ENCODE data around the gene ARIH1. TPM values are rescaled to one million over a fixed set of nuclear protein-coding genes. Genes with fewer than 3 reads are reported as not detected.
A peak's percentile ranks its signal among the peaks of the same experiment; 100 is the strongest.
"Not testable (repeated sequence)": the region's sequence is repeated elsewhere in the genome, so short reads cannot be mapped to it uniquely, and the experiment has no call there.

Gene ARIH1
- total RNA-seq: 100 to 1,000 TPM; 127 to 137 TPM

- Mint-ChIP-seq H3K27me3 (no peaks in the 10 kb centered on the region), H3K9me3 (no peaks in the 10 kb centered on the region), H3K4me3 (peak within 1 kb of the TSS; percentile 98), H3K27ac (peak within 1 kb of the TSS; percentile 99), H3K36me3 (ENCODE audit: low read depth) (peaks cover 30% of the 10 kb centered on the region), H3K4me1 (peaks cover 46% of the 10 kb centered on the region)
- DNase-seq: peak; percentile 95
- ChIA-PET CTCF (interaction anchor here (0.6 to 1.6 kb wide), 8 partner anchors 9 to 493 kb away, joined by 3 to 9 read pairs (median 3); no protein-coding TSS in a partner anchor), POLR2A (interaction anchor here (0.8 kb wide), 1 partner anchor 81 kb away, joined by 4 read pairs; no protein-coding TSS in a partner anchor)
Measured at GRCh38 chr15:72473614-72474465, at the start of gene ARIH1. Gene ARIH1, plus strand, starts transcription at chr15:72474330. Its CDS starts 310 bp downstream, at chr15:72474640.

GRCh38 chr15:72426753-72427152 is 47.4 kb upstream of the ARIH1 start:
- Mint-ChIP-seq H3K27ac (no peak overlapping the region), H3K27me3 (peaks cover 16% of the 10 kb centered on the region), H3K36me3 (ENCODE audit: low read depth) (no peaks in the 10 kb centered on the region), H3K4me1 (peaks cover 9% of the 10 kb centered on the region), H3K4me3 (no peak overlapping the region), H3K9me3 (peaks cover 9% of the 10 kb centered on the region)
- ChIA-PET POLR2A (no interaction called here), CTCF (interaction anchor here (0.6 kb wide), 1 partner anchor 168 kb away, joined by 6 read pairs; no protein-coding TSS in a partner anchor)
- DNase-seq: no peak

GRCh38 chr15:72437650-72438316 is 36.3 kb upstream of the ARIH1 start:
- ChIA-PET CTCF (no interaction called here), POLR2A (no interaction called here)
- Mint-ChIP-seq H3K4me1 (no peaks in the 10 kb centered on the region), H3K4me3 (no peak overlapping the region), H3K27ac (no peak overlapping the region), H3K9me3 (peaks cover 11% of the 10 kb centered on the region), H3K36me3 (ENCODE audit: low read depth) (no peaks in the 10 kb centered on the region), H3K27me3 (peaks cover 29% of the 10 kb centered on the region)
- no peak for DNase-seq

- H3K36me3 Mint-ChIP-seq (ENCODE audit: low read depth); H3K4me1 Mint-ChIP-seq; H3K4me3 Mint-ChIP-seq; CTCF ChIA-PET; POLR2A ChIA-PET; H3K27ac Mint-ChIP-seq; H3K27me3 Mint-ChIP-seq; H3K9me3 Mint-ChIP-seq; DNase-seq: not testable (repeated sequence)
Measured at GRCh38 chr15:72442848-72443247, 31.3 kb upstream of the ARIH1 start.

DNA sequence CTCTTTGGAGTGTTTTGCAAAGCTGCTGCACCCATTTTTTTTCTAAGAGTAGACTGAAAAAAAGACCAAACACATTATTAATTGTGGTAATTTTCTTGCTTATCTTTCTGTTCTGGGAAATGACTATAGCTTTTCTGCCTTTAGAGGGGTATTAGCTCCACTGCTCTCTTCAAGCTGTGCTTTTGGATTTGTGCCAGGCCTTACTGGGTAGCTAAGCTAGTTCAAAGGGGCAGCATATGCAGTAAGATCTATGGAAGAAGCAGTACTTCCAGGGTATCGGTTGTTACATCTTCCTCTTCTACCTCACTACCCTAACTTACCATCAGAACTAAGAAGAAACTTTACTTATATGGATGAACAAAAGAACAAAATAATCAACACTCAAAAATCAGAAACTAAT is 28.7 kb upstream of the ARIH1 start:
- Mint-ChIP-seq H3K27ac (no peak overlapping the region), H3K9me3 (no peaks in the 10 kb centered on the region), H3K36me3 (ENCODE audit: low read depth) (no peaks in the 10 kb centered on the region), H3K27me3 (peaks cover 14% of the 10 kb centered on the region), H3K4me3 (no peak overlapping the region), H3K4me1 (no peaks in the 10 kb centered on the region)
- no peak for DNase-seq
- ChIA-PET POLR2A (no interaction called here), CTCF (interaction anchor here (0.5 to 1.2 kb wide), 2 partner anchors 16 to 145 kb away, joined by 3 to 4 read pairs; no protein-coding TSS in a partner anchor)

DNA sequence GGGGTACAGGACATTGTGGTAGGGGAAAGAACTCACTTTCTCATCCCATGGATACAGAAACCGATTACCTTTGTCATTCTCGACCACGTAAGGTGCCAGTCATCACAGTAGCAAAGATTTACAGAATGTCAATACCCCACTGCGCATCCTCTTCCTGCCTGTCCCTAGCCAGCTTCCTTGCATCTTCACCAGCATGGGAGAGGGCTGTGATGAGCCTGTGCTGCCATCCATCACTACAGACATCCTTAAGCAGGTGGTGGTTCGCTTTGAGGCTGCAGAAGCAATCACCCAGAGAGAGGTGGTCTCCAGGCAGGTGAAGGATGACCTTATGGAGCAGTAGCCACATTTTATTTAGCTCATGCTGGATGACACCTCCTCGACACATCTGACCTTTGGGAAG is 23.3 kb upstream of the ARIH1 start:
- DNase-seq: no peak
- H3K4me1 Mint-ChIP-seq: no peaks in the 10 kb centered on the region
- H3K9me3 Mint-ChIP-seq: no peaks in the 10 kb centered on the region
- no peak overlapping the region for H3K4me3 Mint-ChIP-seq
- H3K27ac Mint-ChIP-seq: no peak overlapping the region
- POLR2A ChIA-PET: no interaction called here
- H3K27me3 Mint-ChIP-seq: peaks cover 22% of the 10 kb centered on the region
- CTCF ChIA-PET: no interaction called here
- H3K36me3 Mint-ChIP-seq (ENCODE audit: low read depth): no peaks in the 10 kb centered on the region

- Mint-ChIP-seq H3K9me3 (no peaks in the 10 kb centered on the region), H3K27me3 (peaks cover 20% of the 10 kb centered on the region), H3K4me1 (no peaks in the 10 kb centered on the region), H3K27ac (no peak overlapping the region), H3K4me3 (no peak overlapping the region), H3K36me3 (ENCODE audit: low read depth) (no peaks in the 10 kb centered on the region)
- ChIA-PET POLR2A (no interaction called here), CTCF (no interaction called here)
- no peak for DNase-seq
Measured at GRCh38 chr15:72451224-72451623, 22.9 kb upstream of the ARIH1 start.

DNA sequence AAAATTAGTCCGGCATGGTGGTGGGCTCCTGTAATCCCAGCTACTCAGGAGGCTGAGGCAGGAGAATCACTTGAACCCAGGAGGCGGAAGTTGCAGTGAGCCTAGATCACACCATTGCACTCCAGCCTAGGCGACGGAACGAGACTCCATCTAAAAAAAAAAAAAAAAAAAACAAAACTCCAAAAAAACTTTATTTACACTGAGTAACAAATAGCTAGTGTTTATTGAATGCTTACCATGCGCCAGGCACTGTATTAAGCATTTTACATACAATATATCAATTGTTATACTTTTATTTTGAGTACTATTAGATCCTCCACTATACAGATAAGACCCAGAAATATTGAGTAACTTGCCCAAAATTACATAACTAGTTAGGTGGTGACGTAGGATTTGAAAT is 17.4 kb upstream of the ARIH1 start:
- POLR2A ChIA-PET: no interaction called here

GRCh38 chr15:72460402-72460801 is 13.7 kb upstream of the ARIH1 start:
- ChIA-PET CTCF (interaction anchor here (0.8 to 1.8 kb wide), 2 partner anchors 16 to 84 kb away, joined by 4 read pairs; partner anchors contain the start of gene HEXA), POLR2A (no interaction called here)
- H3K27ac Mint-ChIP-seq: no peak overlapping the region
- H3K4me1 Mint-ChIP-seq: peaks cover 17% of the 10 kb centered on the region
- H3K36me3 Mint-ChIP-seq (ENCODE audit: low read depth): no peaks in the 10 kb centered on the region
- no peak for DNase-seq
- no peak overlapping the region for H3K4me3 Mint-ChIP-seq
- no peaks in the 10 kb centered on the region for H3K9me3 Mint-ChIP-seq
- H3K27me3 Mint-ChIP-seq: no peaks in the 10 kb centered on the region

More for the DNA sequence above, 17.4 kb upstream of the ARIH1 start:
- H3K9me3 Mint-ChIP-seq: no peaks in the 10 kb centered on the region
- H3K4me3 Mint-ChIP-seq: no peak overlapping the region
- CTCF ChIA-PET: interaction anchor here (0.6 to 0.7 kb wide), 2 partner anchors 11 to 193 kb away, joined by 3 to 4 read pairs; no protein-coding TSS in a partner anchor
- peaks cover 4% of the 10 kb centered on the region for H3K4me1 Mint-ChIP-seq
- no peak for DNase-seq
- no peak overlapping the region for H3K27ac Mint-ChIP-seq
- H3K27me3 Mint-ChIP-seq: peaks cover 11% of the 10 kb centered on the region
- no peaks in the 10 kb centered on the region for H3K36me3 Mint-ChIP-seq (ENCODE audit: low read depth)

GRCh38 chr15:72463702-72464101 is 10.4 kb upstream of the ARIH1 start:
- no peaks in the 10 kb centered on the region for H3K27me3 Mint-ChIP-seq
- H3K4me3 Mint-ChIP-seq: no peak overlapping the region
- ChIA-PET CTCF (interaction anchor here (2.0 kb wide), 1 partner anchor 10 kb away, joined by 9 read pairs; the partner anchor contains the start of gene ARIH1), POLR2A (no interaction called here)
- no peaks in the 10 kb centered on the region for H3K9me3 Mint-ChIP-seq
- DNase-seq: no peak
- no peaks in the 10 kb centered on the region for H3K36me3 Mint-ChIP-seq (ENCODE audit: low read depth)
- H3K4me1 Mint-ChIP-seq: peaks cover 17% of the 10 kb centered on the region
- no peak overlapping the region for H3K27ac Mint-ChIP-seq

DNA sequence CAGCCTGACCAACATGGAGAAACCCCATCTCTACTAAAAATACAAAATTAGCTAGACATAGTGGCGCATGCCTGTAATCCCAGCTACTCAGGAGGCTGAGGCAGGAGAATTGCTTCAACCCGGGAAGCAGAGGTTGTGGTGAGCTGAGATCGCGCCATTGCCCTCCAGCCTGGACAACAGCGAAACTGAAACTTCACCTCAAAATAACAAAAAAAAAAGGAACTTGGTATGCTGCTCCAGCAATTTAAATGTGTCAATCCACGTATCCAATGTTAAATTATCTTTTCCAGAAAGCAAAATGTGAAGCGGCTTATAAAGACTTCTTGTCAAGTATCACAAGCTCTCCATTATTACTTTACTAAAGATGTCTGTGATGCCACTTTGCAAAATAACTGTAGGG is 9.9 kb upstream of the ARIH1 start:
- ChIA-PET CTCF (interaction anchor here (0.6 to 2.0 kb wide), 3 partner anchors 9 to 67 kb away, joined by 3 to 9 read pairs (median 3); partner anchors contain the start of gene ARIH1), POLR2A (no interaction called here)
- peaks cover 17% of the 10 kb centered on the region for H3K4me1 Mint-ChIP-seq
- no peaks in the 10 kb centered on the region for H3K9me3 Mint-ChIP-seq
- H3K27ac Mint-ChIP-seq: no peak overlapping the region
- no peak overlapping the region for H3K4me3 Mint-ChIP-seq
- no peak for DNase-seq
- H3K36me3 Mint-ChIP-seq (ENCODE audit: low read depth): no peaks in the 10 kb centered on the region
- H3K27me3 Mint-ChIP-seq: no peaks in the 10 kb centered on the region

DNA sequence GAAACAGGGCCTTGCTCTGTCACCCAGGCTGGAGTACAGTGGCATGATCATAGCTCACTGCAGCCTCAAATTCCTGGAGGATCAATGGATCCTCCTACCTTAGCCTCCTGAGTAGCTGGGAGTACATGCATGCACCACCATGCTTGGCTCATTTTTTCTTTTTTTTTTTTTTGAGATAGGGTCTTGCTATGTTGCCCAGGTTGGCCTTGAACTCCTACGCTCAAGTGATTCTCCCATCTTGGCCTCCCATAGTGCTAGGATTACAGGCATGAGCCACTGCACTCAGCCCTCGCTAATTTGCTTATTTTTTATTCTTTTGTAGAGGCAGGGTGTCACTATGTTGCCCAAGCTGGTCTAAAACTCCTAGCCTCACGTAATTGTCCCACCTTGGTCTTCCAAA is 6.0 kb upstream of the ARIH1 start:
- DNase-seq: no peak
- H3K4me3 Mint-ChIP-seq: no peak overlapping the region
- peaks cover 19% of the 10 kb centered on the region for H3K4me1 Mint-ChIP-seq
- ChIA-PET CTCF (interaction anchor here (0.6 kb wide), 1 partner anchor 11 kb away, joined by 4 read pairs; no protein-coding TSS in a partner anchor), POLR2A (no interaction called here)
- H3K27me3 Mint-ChIP-seq: no peaks in the 10 kb centered on the region
- H3K36me3 Mint-ChIP-seq (ENCODE audit: low read depth): peaks cover 2% of the 10 kb centered on the region
- H3K9me3 Mint-ChIP-seq: no peaks in the 10 kb centered on the region
- H3K27ac Mint-ChIP-seq: no peak overlapping the region

Measured in activated CD4-positive, alpha-beta T cell treated with anti-CD3 and anti-CD28 coated beads, Interleukin-2, amount 10 ng/mL, durations not matched to agents 7 days and 5 days (primary cell).